ENCODE results near the gene PTGR2. TPM values are rescaled to one million over a fixed set of nuclear protein-coding genes. Genes with fewer than 3 reads are reported as not detected.
"Not testable (repeated sequence)": the region's sequence is repeated elsewhere in the genome, so short reads cannot be mapped to it uniquely, and the experiment has no call there.

Gene PTGR2
- total RNA-seq, 5 donors from 2014 or later (not counting 1 experiment from before 2014, with no cell fraction given) = 1.3 to 3.5 (median 2.9) TPM

DNA sequence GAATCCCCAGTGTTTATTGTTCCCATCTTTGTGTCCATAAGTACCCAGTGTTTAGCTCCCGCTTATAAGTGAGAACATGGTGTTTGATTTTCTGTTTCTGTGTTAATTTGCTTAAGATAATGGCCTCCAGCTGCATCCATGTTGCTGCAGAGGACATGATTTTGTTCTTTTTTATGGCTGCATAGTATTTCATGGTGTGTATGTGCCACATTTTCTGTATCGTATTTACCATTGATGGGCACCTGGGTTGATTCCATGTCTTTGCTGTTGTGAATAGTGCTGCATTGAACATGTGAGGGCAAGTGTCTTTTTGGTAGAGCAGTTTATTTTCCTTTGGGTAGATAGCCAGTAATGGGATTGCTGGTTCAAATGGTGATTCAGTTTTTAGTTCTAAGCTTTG is 67.8 kb downstream of the PTGR2 start:
- H3K27me3 Mint-ChIP-seq; H3K27me3 ChIP-seq (replicated peaks in 1 of 2; ENCODE audit: control insufficient read depth in 2 of 2, extremely low read depth in 1 of 2, insufficient read depth in 2 of 2, low read length in 1 of 2); H3K9me3 Mint-ChIP-seq; DNase-seq; H3K9me3 ChIP-seq; ATAC-seq (replicated peaks in 1 of 4); H3K4me3 ChIP-seq (ENCODE audit: control insufficient read depth in 1 of 2, extremely low read depth in 1 of 2, low read length in 1 of 2); H3K27ac ChIP-seq (ENCODE audit: low read length); H3K27ac Mint-ChIP-seq; H3K4me1 ChIP-seq (ENCODE audit: control insufficient read depth in 1 of 2, extremely low read depth in 1 of 2, insufficient read depth in 2 of 2, low read length in 2 of 2); H3K4me3 Mint-ChIP-seq; H3K4me1 Mint-ChIP-seq: not testable (repeated sequence)
- H3K36me3 ChIP-seq (ENCODE audit: control insufficient read depth in 2 of 2, extremely low read depth in 1 of 2, insufficient read depth in 1 of 2, low read length in 1 of 2) = peaks cover 4 to 72% of the 10 kb centered on the region in 2 donors
- 100% methylated on average over 2 of the region's 2 CpGs for WGBS (ENCODE audit: insufficient coverage)
- H3K36me3 Mint-ChIP-seq = peaks cover 54% of the 10 kb centered on the region
- CTCF ChIA-PET = interaction anchor here in 1 of 2 donors (0.6 kb wide), 1 partner anchor 23 kb away, joined by 3 read pairs; no protein-coding TSS in a partner anchor
- POLR2A ChIA-PET = interaction anchor here in 1 of 2 donors (0.6 kb wide), 1 partner anchor 495 kb away, joined by 10 read pairs; no protein-coding TSS in a partner anchor

DNA sequence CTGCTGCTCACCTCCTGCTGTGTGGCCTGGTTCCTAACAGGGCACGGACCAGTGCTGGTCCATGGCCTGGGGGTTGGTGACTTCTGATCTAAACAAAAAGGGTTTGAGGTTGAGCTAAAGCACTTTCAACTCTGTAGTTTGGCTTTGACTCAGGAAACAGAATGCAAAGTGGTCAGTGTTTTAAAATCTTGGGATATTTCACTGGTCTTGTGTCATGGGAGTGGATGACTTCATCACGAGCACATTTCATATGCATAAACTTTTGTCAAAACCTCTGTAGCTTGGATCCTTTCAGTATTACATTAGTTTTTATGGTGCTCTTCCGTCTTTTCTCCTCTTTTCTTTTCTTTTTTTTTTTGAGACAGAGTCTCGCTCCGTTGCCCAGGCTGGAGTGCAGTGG is 72.7 kb downstream of the PTGR2 start:
- Mint-ChIP-seq H3K9me3 (no peaks in the 10 kb centered on the region), H3K36me3 (peaks cover 67% of the 10 kb centered on the region), H3K4me3 (no peak overlapping the region), H3K4me1 (peaks cover 0 to 3% (median 0%) of the 10 kb centered on the region in 3 donors), H3K27ac (no peak overlapping the region), H3K27me3 (no peaks in the 10 kb centered on the region)
- Histone ChIP-seq H3K4me1 (ENCODE audit: control insufficient read depth in 1 of 2, extremely low read depth in 1 of 2, insufficient read depth in 2 of 2, low read length in 2 of 2) (no peaks in the 10 kb centered on the region), H3K9me3 (no peaks in the 10 kb centered on the region), H3K36me3 (ENCODE audit: control insufficient read depth in 2 of 2, extremely low read depth in 1 of 2, insufficient read depth in 1 of 2, low read length in 1 of 2) (peaks cover 6 to 89% of the 10 kb centered on the region in 2 donors), H3K27me3 (replicated peaks in 1 of 2; ENCODE audit: control insufficient read depth in 2 of 2, extremely low read depth in 1 of 2, insufficient read depth in 2 of 2, low read length in 1 of 2) (no peaks in the 10 kb centered on the region), H3K27ac (ENCODE audit: low read length) (no peak overlapping the region), H3K4me3 (ENCODE audit: control insufficient read depth in 1 of 2, extremely low read depth in 1 of 2, low read length in 1 of 2) (no peak overlapping the region)
- DNase-seq = no peak
- ATAC-seq (replicated peaks in 1 of 4) = no peak
- ChIA-PET POLR2A (no interaction called here), CTCF (no interaction called here)
- WGBS (ENCODE audit: insufficient coverage) = 100% methylated on average over 3 of the region's 5 CpGs

Other genes starting within 250 kb of the PTGR2 start
- gene ACOT6, start 239.3 kb upstream of the PTGR2 start, total RNA-seq = not detected
- 1 to 10 TPM; 5.5 to 7.2 (median 6.2) TPM for gene DNAL1, start 206.8 kb upstream of the PTGR2 start, total RNA-seq
- 10 to 100 TPM; 36.2 to 57.9 (median 53.4) TPM for gene PNMA1, start 137.4 kb upstream of the PTGR2 start, total RNA-seq
- 10 to 100 TPM; 39.5 to 77.3 (median 40.3) TPM for gene ZNF410, start 35.0 kb downstream of the PTGR2 start, total RNA-seq
- 1 to 10 TPM; 2.6 to 5.6 (median 4.8) TPM for gene FAM161B, start 98.3 kb downstream of the PTGR2 start, total RNA-seq
- 10 to 100 TPM; 29.3 to 35.4 (median 33.2) TPM for gene COQ6, start 98.5 kb downstream of the PTGR2 start, total RNA-seq
- gene ENTPD5, start 167.5 kb downstream of the PTGR2 start, total RNA-seq = 10 to 100 TPM in 3 of 5 donors, 1 to 10 TPM in 2; 7.8 to 14.6 (median 11.6) TPM
- gene BBOF1, start 167.5 kb downstream of the PTGR2 start, total RNA-seq = 1 to 10 TPM; 1.8 to 3.1 (median 2.3) TPM
- 10 to 100 TPM; 11.0 to 15.9 (median 14.8) TPM for gene ALDH6A1, start 232.6 kb downstream of the PTGR2 start, total RNA-seq
- 10 to 100 TPM in 3 of 5 donors, 1 to 10 TPM in 2; 9.7 to 11.2 (median 10.7) TPM for gene LIN52, start 233.1 kb downstream of the PTGR2 start, total RNA-seq